K562 treated with DMSO at 1 percent for 48 hours (cell line): ENCODE measurements around the gene PRRC2C. TPM values are rescaled to one million over a fixed set of nuclear protein-coding genes. Genes with fewer than 3 reads are reported as not detected.

Experiments used
- total RNA-seq: library from RNA; unstranded; fragments of 300-600 nt; gene quantifications from 2 replicates; pipeline ENCODE4 v1.2.3, GENCODE V29; 2022; ENCODE audit warnings: low replicate concordance; ENCODE audit errors: extremely low read depth

Gene PRRC2C
- 908 TPM in 1 of 2 replicates, not detected in the other for total RNA-seq

GRCh38 chr1:171485375-171486047, at the start of gene PRRC2C:
TSS of gene PRRC2C (plus strand) at chr1:171485530. CDS start at chr1:171512089, 26,559 bp downstream.

GRCh38 chr1:171622152-171622462, 136.8 kb downstream of the PRRC2C start, which contains the start of gene MYOCOS:
TSS of gene MYOCOS (plus strand) at chr1:171622243. CDS start at chr1:171623884, 1,641 bp downstream.

Other genes with a start within 250 kb of the PRRC2C start
- not detected in 2 replicates for gene FMO1, start 237.0 kb upstream of the PRRC2C start, total RNA-seq
- not detected in 2 replicates for gene FMO4, start 171.3 kb upstream of the PRRC2C start, total RNA-seq
- gene MYOCOS, start 136.7 kb downstream of the PRRC2C start, total RNA-seq, result not detected in 2 replicates
- gene MYOC, start 167.2 kb downstream of the PRRC2C start, total RNA-seq, result not detected in 2 replicates